WTC11 (cell line): ENCODE measurements around the gene TNRC6C. TPM values are rescaled to one million over a fixed set of nuclear protein-coding genes. Genes with fewer than 3 reads are reported as not detected.

Experiments
- ATAC-seq: fragments of 200-7000 bp; cut with Tn5 transposase; 2 replicates; pipeline ENCODE4 v1.10.0; 2021; ENCODE audit warnings: mild to moderate bottlenecking, moderate library complexity
- CTCF ChIA-PET: fragments of 300-600 bp; sonication (Branson Sonifier 250); formaldehyde crosslinking; loops from one replicate; lab custom pipeline; 2021; ENCODE audit warnings: antibody characterized with exemption; lab: Charles Lee
- POLR2A ChIA-PET: fragments of 350-600 bp; sonication (Branson Sonifier 250); formaldehyde crosslinking; loops from one replicate; lab custom pipeline; 2021; ENCODE audit warnings: antibody characterized with exemption; lab: Charles Lee
- DNase-seq: peaks from one replicate; pipeline ENCODE4 v3.0.0; 2021; ENCODE audit warnings: low spot score
- H3K27ac Mint-ChIP-seq: 2 replicates; pipeline ENCODE4 v1.8.0; 2021; ENCODE audit warnings: mixed read lengths
- H3K27me3 Mint-ChIP-seq: 2 replicates; pipeline ENCODE4 v1.8.0; 2021; ENCODE audit warnings: low read depth, mild to moderate bottlenecking, moderate library complexity, mixed read lengths
- H3K36me3 Mint-ChIP-seq: 2 replicates; pipeline ENCODE4 v1.8.0; 2021; ENCODE audit warnings: mixed read lengths
- H3K4me1 Mint-ChIP-seq: 2 replicates; pipeline ENCODE4 v1.8.0; 2022; ENCODE audit warnings: mixed read lengths
- H3K4me3 Mint-ChIP-seq: 2 replicates; pipeline ENCODE4 v1.8.0; 2021; ENCODE audit warnings: mild to moderate bottlenecking, moderate library complexity, mixed read lengths
- H3K9me3 Mint-ChIP-seq: 2 replicates; pipeline ENCODE4 v1.8.0; 2021; ENCODE audit warnings: mixed read lengths
- AR ChIP-seq: fragments of 250-450 bp; sonication (Bioruptor Pico); IDR thresholded peaks from 2 replicates; pipeline ENCODE4 v1.9.0; 2021; ENCODE audit warnings: mild to moderate bottlenecking
- CREB1 ChIP-seq: sonication (generic); formaldehyde crosslinking; IDR thresholded peaks from 2 replicates; pipeline ENCODE4 v1.8.0; 2023; ENCODE audit warnings: mild to moderate bottlenecking, missing genetic modification reagents
- CREM ChIP-seq: sonication (generic); formaldehyde crosslinking; IDR thresholded peaks from 2 replicates; pipeline ENCODE4 v1.8.1; 2022; ENCODE audit warnings: mild to moderate bottlenecking, missing genetic modification reagents, moderate library complexity
- CTCF ChIP-seq: fragments of 200-600 bp; IDR thresholded peaks from 2 replicates; pipeline ENCODE4 v1.8.0; 2022; ENCODE audit warnings: antibody characterized with exemption
- E2F4 ChIP-seq: sonication (generic); formaldehyde crosslinking; IDR thresholded peaks from 2 replicates; pipeline ENCODE4 v1.8.1; 2022; ENCODE audit warnings: low read depth, mild to moderate bottlenecking, moderate library complexity, missing genetic modification reagents, borderline replicate concordance
- ETV6 ChIP-seq: sonication (generic); formaldehyde crosslinking; IDR thresholded peaks from 2 replicates; pipeline ENCODE4 v1.8.1; 2022; ENCODE audit warnings: mild to moderate bottlenecking, missing genetic modification reagents
- FOXK1 ChIP-seq: sonication (generic); formaldehyde crosslinking; IDR thresholded peaks from 2 replicates; pipeline ENCODE4 v1.8.0; 2022; ENCODE audit warnings: mild to moderate bottlenecking, moderate library complexity, missing genetic modification reagents
- GABPB1 ChIP-seq: sonication (generic); formaldehyde crosslinking; IDR thresholded peaks from 2 replicates; pipeline ENCODE4 v1.8.1; 2023; ENCODE audit warnings: mild to moderate bottlenecking, missing genetic modification reagents
- MXD4 ChIP-seq: fragments of 250-450 bp; sonication (Bioruptor Pico); IDR thresholded peaks from 2 replicates; pipeline ENCODE4 v1.8.0; 2021; ENCODE audit warnings: mild to moderate bottlenecking, moderate library complexity, borderline replicate concordance
- MYBL2 ChIP-seq: sonication (generic); formaldehyde crosslinking; IDR thresholded peaks from 2 replicates; pipeline ENCODE4 v1.8.1; 2023; ENCODE audit warnings: mild to moderate bottlenecking, moderate library complexity, missing genetic modification reagents
- NFE2L1 ChIP-seq: sonication (generic); formaldehyde crosslinking; IDR thresholded peaks from 2 replicates; pipeline ENCODE4 v1.8.1; 2023; ENCODE audit warnings: missing genetic modification reagents
- RORB ChIP-seq: fragments of 250-450 bp; sonication (Bioruptor Pico); IDR thresholded peaks from 2 replicates; pipeline ENCODE4 v1.9.0; 2021; ENCODE audit warnings: mild to moderate bottlenecking
- TCF7 ChIP-seq: sonication (generic); formaldehyde crosslinking; IDR thresholded peaks from 2 replicates; pipeline ENCODE4 v1.8.0; 2022; ENCODE audit warnings: mild to moderate bottlenecking, low read depth, missing genetic modification reagents, moderate library complexity
- ZNF138 ChIP-seq: sonication (generic); formaldehyde crosslinking; conservative IDR thresholded peaks from 2 replicates; pipeline ENCODE4 v1.8.1; 2022; ENCODE audit warnings: mild to moderate bottlenecking, moderate library complexity, missing genetic modification reagents
- total RNA-seq: library from RNA; stranded (reverse); gene quantifications from 3 replicates; pipeline ENCODE4 v1.2.3, GENCODE V29; 2021
- TF ChIP-seq, protein P1 (sequence below): sonication (generic); formaldehyde crosslinking; IDR thresholded peaks from 2 replicates; pipeline ENCODE4 v1.8.1; 2022; ENCODE audit warnings: mild to moderate bottlenecking, missing genetic modification reagents, moderate library complexity, borderline replicate concordance
- TF ChIP-seq, protein P2 (sequence below): sonication (generic); formaldehyde crosslinking; IDR thresholded peaks from 2 replicates; pipeline ENCODE4 v1.8.1; 2023; ENCODE audit warnings: mild to moderate bottlenecking, missing genetic modification reagents, moderate library complexity
- TF ChIP-seq, protein P3 (sequence below): fragments of 250-450 bp; sonication (Bioruptor Pico); IDR thresholded peaks from 2 replicates; pipeline ENCODE4 v1.9.0; 2021; ENCODE audit warnings: mild to moderate bottlenecking
- TF ChIP-seq, protein P4 (sequence below): sonication (generic); formaldehyde crosslinking; IDR thresholded peaks from 2 replicates; pipeline ENCODE4 v1.8.1; 2023; ENCODE audit warnings: mild to moderate bottlenecking, moderate library complexity, missing genetic modification reagents
- TF ChIP-seq, protein P5 (sequence below): fragments of 250-450 bp; sonication (Bioruptor Pico); conservative IDR thresholded peaks from 2 replicates; pipeline ENCODE4 v1.9.0; 2021; ENCODE audit warnings: mild to moderate bottlenecking

Gene TNRC6C
- total RNA-seq, 1 experiment from 2014 or later, result 52.3 TPM

DNA sequence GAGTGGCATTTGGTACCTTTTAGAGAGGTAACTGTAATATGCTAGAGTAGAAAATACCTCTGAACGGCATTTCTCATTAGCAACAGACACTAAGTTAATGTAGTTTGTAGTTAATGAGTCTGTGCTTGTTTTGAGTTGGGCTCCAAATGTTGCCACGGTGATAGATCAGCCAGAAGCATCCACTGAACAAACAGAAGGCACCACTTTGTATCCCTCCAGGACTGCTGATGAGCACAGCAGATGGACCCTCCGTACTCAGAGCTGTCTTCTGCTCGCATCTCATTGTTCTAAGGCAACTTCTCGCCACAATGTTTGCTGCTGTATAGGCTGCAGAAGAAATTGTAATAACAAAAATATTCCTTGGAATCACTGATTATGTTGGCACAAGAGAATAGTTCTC, 56.1 kb downstream of the TNRC6C start:
- no peaks in the 10 kb centered on the region for H3K9me3 Mint-ChIP-seq
- no peak overlapping the region for H3K4me3 Mint-ChIP-seq
- H3K36me3 Mint-ChIP-seq, result peaks cover 4% of the 10 kb centered on the region
- no peaks in the 10 kb centered on the region for H3K27me3 Mint-ChIP-seq
- no peak for DNase-seq
- no peak for TF ChIP-seq CREB1
- TF ChIP-seq TCF7 (CRISPR knock-in tag), result no peak
- TF ChIP-seq MXD4 (CRISPR knock-in tag), result no peak
- no peak for TF ChIP-seq CTCF
- TF ChIP-seq CREM (CRISPR knock-in tag), result no peak
- TF ChIP-seq, all 79 proteins: peak for 0
- Mint-ChIP-seq H3K4me1 (peaks cover 11% of the 10 kb centered on the region), H3K27ac (no peak overlapping the region)
- CTCF ChIA-PET, result interaction anchor here (0.8 to 3.1 kb wide), 6 partner anchors 38 to 245 kb away, joined by 3 to 41 read pairs (median 4); partner anchors contain the start of gene TNRC6C
- no peak for ATAC-seq
- POLR2A ChIA-PET, result interaction anchor here (0.5 to 0.9 kb wide), 2 partner anchors 8 to 56 kb away, joined by 3 to 4 read pairs; partner anchors contain the start of gene TNRC6C

DNA sequence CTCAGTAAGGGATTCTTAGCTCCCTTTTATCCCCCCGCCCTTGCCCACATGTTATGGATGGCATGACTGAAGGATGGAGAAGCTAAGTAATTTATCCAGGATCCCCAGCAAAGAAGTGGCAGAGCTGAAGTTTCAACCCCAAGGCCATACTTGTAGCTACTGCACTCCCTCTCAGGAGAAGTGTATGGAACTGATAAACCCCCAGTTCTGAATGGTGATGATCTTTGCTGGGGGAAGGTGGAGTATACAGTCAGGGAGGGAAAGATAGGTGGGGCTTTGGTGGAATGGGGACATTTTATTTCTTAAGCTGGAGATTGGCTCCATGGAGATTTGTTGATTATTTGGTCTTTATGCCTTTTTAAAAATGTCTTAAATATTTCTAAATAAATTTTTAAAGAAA, 58.3 kb downstream of the TNRC6C start:
- ChIA-PET POLR2A (interaction anchor here (0.5 kb wide), 1 partner anchor 10 kb away, joined by 3 read pairs; no protein-coding TSS in a partner anchor), CTCF (interaction anchor here (1.1 to 1.4 kb wide), 2 partner anchors 68 to 129 kb away, joined by 3 to 6 read pairs; no protein-coding TSS in a partner anchor)
- H3K27ac Mint-ChIP-seq, result no peak overlapping the region
- H3K4me3 Mint-ChIP-seq, result no peak overlapping the region
- peaks cover 16% of the 10 kb centered on the region for H3K4me1 Mint-ChIP-seq
- H3K36me3 Mint-ChIP-seq, result peaks cover 7% of the 10 kb centered on the region
- no peak for DNase-seq
- no peaks in the 10 kb centered on the region for H3K27me3 Mint-ChIP-seq
- H3K9me3 Mint-ChIP-seq, result no peaks in the 10 kb centered on the region
- no peak for ATAC-seq
- TF ChIP-seq NFE2L1 (no peak), FOXK1 (CRISPR knock-in tag) (no peak), RORB (CRISPR knock-in tag) (no peak), ETV6 (no peak), GABPB1 (CRISPR knock-in tag) (no peak), CTCF (no peak), AR (CRISPR knock-in tag) (no peak), MYBL2 (CRISPR knock-in tag) (no peak), E2F4 (no peak), ZNF138 (CRISPR knock-in tag) (no peak)
- TF ChIP-seq, protein P1, sequence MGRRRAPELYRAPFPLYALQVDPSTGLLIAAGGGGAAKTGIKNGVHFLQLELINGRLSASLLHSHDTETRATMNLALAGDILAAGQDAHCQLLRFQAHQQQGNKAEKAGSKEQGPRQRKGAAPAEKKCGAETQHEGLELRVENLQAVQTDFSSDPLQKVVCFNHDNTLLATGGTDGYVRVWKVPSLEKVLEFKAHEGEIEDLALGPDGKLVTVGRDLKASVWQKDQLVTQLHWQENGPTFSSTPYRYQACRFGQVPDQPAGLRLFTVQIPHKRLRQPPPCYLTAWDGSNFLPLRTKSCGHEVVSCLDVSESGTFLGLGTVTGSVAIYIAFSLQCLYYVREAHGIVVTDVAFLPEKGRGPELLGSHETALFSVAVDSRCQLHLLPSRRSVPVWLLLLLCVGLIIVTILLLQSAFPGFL (CRISPR knock-in tag), result no peak
- TF ChIP-seq, protein P2, sequence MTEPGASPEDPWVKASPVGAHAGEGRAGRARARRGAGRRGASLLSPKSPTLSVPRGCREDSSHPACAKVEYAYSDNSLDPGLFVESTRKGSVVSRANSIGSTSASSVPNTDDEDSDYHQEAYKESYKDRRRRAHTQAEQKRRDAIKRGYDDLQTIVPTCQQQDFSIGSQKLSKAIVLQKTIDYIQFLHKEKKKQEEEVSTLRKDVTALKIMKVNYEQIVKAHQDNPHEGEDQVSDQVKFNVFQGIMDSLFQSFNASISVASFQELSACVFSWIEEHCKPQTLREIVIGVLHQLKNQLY (CRISPR knock-in tag), result no peak
- TF ChIP-seq, protein P3, sequence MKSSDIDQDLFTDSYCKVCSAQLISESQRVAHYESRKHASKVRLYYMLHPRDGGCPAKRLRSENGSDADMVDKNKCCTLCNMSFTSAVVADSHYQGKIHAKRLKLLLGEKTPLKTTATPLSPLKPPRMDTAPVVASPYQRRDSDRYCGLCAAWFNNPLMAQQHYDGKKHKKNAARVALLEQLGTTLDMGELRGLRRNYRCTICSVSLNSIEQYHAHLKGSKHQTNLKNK (CRISPR knock-in tag), result no peak
- TF ChIP-seq, protein P4, sequence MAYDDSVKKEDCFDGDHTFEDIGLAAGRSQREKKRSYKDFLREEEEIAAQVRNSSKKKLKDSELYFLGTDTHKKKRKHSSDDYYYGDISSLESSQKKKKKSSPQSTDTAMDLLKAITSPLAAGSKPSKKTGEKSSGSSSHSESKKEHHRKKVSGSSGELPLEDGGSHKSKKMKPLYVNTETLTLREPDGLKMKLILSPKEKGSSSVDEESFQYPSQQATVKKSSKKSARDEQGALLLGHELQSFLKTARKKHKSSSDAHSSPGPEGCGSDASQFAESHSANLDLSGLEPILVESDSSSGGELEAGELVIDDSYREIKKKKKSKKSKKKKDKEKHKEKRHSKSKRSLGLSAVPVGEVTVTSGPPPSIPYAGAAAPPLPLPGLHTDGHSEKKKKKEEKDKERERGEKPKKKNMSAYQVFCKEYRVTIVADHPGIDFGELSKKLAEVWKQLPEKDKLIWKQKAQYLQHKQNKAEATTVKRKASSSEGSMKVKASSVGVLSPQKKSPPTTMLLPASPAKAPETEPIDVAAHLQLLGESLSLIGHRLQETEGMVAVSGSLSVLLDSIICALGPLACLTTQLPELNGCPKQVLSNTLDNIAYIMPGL (CRISPR knock-in tag), result no peak
- TF ChIP-seq, protein P5, sequence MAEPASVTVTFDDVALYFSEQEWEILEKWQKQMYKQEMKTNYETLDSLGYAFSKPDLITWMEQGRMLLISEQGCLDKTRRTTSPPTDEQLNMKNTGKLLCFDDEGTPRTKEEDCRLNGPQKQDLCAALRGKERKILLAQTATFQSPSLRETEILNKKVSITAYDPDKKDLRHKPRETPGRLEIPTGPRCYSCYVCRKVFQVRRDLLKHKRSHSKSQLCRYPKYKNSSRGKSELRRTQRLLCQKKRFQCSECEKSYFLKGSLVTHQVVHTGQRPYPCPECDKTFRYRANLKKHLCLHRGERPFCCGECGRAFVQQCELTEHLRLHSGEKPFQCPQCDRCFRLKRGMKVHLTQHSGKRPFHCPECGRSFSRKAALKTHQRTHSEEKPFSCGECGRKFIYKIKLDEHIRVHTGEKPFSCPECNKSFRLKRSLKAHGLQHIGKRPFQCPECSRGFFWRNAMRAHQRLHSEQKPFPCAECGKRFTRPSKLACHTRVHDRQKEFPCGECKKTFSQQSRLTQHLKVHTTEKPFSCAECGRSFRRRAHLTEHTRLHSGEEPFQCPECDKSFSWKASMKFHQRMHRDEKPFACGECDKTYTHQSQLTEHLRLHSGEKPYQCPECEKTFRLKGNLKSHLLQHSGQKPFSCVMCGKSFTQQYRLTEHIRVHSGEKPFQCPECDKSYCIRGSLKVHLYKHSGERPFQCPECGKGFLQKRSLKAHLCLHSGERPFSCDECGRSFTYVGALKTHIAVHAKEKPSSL (CRISPR knock-in tag), result no peak
